Measurements from ENCODE around the gene STK32C.

- TF ChIP-seq, protein P1, sequence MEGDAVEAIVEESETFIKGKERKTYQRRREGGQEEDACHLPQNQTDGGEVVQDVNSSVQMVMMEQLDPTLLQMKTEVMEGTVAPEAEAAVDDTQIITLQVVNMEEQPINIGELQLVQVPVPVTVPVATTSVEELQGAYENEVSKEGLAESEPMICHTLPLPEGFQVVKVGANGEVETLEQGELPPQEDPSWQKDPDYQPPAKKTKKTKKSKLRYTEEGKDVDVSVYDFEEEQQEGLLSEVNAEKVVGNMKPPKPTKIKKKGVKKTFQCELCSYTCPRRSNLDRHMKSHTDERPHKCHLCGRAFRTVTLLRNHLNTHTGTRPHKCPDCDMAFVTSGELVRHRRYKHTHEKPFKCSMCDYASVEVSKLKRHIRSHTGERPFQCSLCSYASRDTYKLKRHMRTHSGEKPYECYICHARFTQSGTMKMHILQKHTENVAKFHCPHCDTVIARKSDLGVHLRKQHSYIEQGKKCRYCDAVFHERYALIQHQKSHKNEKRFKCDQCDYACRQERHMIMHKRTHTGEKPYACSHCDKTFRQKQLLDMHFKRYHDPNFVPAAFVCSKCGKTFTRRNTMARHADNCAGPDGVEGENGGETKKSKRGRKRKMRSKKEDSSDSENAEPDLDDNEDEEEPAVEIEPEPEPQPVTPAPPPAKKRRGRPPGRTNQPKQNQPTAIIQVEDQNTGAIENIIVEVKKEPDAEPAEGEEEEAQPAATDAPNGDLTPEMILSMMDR (IDR thresholded peaks at IDR 0.05): no peak
- TF ChIP-seq POLR2A (IDR thresholded peaks at IDR 0.05): no peak
Measured at GRCh38 chr10:132351611-132352010, 43.9 kb upstream of the STK32C start.

Measured in body of pancreas (tissue), 4 donors.